GM21381 (cell line): ENCODE measurements around the gene TMEM175.

ENCODE experiments used
- ATAC-seq: cut with Tn5 transposase; IDR thresholded peaks from one replicate; pipeline ENCODE4 v1.9.1; 2021; ENCODE audit warnings: mild to moderate bottlenecking, moderate library complexity; ENCODE audit not compliant: unreplicated experiment

The TMEM175 gene

GRCh38 chr4:957581-958313, 25.5 kb downstream of the TMEM175 start:
- no peak for ATAC-seq

- no peak for ATAC-seq
Observed at GRCh38 chr4:958314-958665, 26.0 kb downstream of the TMEM175 start.

GRCh38 chr4:958696-959337, 26.6 kb downstream of the TMEM175 start:
- ATAC-seq: no peak

GRCh38 chr4:959338-960139, 27.3 kb downstream of the TMEM175 start:
- no peak for ATAC-seq

- ATAC-seq: no peak
Observed at GRCh38 chr4:960140-960635, 27.9 kb downstream of the TMEM175 start.

GRCh38 chr4:960636-961350, 28.5 kb downstream of the TMEM175 start:
- no peak for ATAC-seq

GRCh38 chr4:961351-962230, 29.3 kb downstream of the TMEM175 start:
- ATAC-seq: no peak

GRCh38 chr4:962231-963208, 30.3 kb downstream of the TMEM175 start:
- no peak for ATAC-seq

GRCh38 chr4:963276-964225, 31.3 kb downstream of the TMEM175 start:
- no peak for ATAC-seq

- no peak for ATAC-seq
Observed at GRCh38 chr4:964346-965025, 32.2 kb downstream of the TMEM175 start.

- ATAC-seq: no peak
Observed at GRCh38 chr4:965048-965765, 32.9 kb downstream of the TMEM175 start.

GRCh38 chr4:965766-966134, 33.5 kb downstream of the TMEM175 start:
- no peak for ATAC-seq

- ATAC-seq: no peak
Observed at GRCh38 chr4:966266-967112, 34.2 kb downstream of the TMEM175 start.

GRCh38 chr4:967113-968104, 35.1 kb downstream of the TMEM175 start:
- no peak for ATAC-seq

GRCh38 chr4:968221-968620, 36.0 kb downstream of the TMEM175 start:
- ATAC-seq: no peak
